ENCODE data around the gene PPP4R4. TPM values are rescaled to one million over a fixed set of nuclear protein-coding genes. Genes with fewer than 3 reads are reported as not detected.
A peak's percentile ranks its signal among the peaks of the same experiment; 100 is the strongest.

The PPP4R4 gene
- total RNA-seq, 1 donor from 2014 or later: 5.9 TPM

GRCh38 chr14:94321421-94322271 lies 147.5 kb downstream of the PPP4R4 start:
- no peak for ATAC-seq
- no peak overlapping the region for H3K4me3 ChIP-seq
- intact Hi-C loops (cut with DNase I): no loop called here

GRCh38 chr14:94322648-94323570 lies 148.8 kb downstream of the PPP4R4 start, which contains the start of gene SERPINA6:
TSS of gene SERPINA6 (minus strand) at chr14:94323336. CDS start at chr14:94314648, 8,688 bp downstream.
- Histone ChIP-seq H3K4me1 (no peaks in the 10 kb centered on the region), H3K27me3 (ENCODE audit: low read depth) (no peaks in the 10 kb centered on the region), H3K36me3 (no peaks in the 10 kb centered on the region), H3K9me3 (no peaks in the 10 kb centered on the region), H3K27ac (no peak within 1 kb of the TSS), H3K4me3 (no peak within 1 kb of the TSS)
- ATAC-seq (peak in 1 of 2 donors; percentile 18), DNase-seq (no peak)
- TF ChIP-seq CTCF (IDR thresholded peaks at IDR 0.05): no peak
- intact Hi-C loops (cut with DNase I): no loop called here

More at GRCh38 chr14:94321421-94322271, 147.5 kb downstream of the PPP4R4 start:
- H3K27me3 ChIP-seq (ENCODE audit: low read depth): no peaks in the 10 kb centered on the region
- no peaks in the 10 kb centered on the region for H3K9me3 ChIP-seq
- TF ChIP-seq CTCF (IDR thresholded peaks at IDR 0.05): no peak
- H3K36me3 ChIP-seq: no peaks in the 10 kb centered on the region
- no peak for DNase-seq
- H3K27ac ChIP-seq: no peak overlapping the region
- H3K4me1 ChIP-seq: no peaks in the 10 kb centered on the region

GRCh38 chr14:94328196-94328595 lies 154.1 kb downstream of the PPP4R4 start:
- no peaks in the 10 kb centered on the region for H3K4me1 ChIP-seq
- intact Hi-C loops (cut with DNase I): no loop called here
- no peaks in the 10 kb centered on the region for H3K9me3 ChIP-seq
- no peak for TF ChIP-seq CTCF (IDR thresholded peaks at IDR 0.05)
- H3K27ac ChIP-seq: no peak overlapping the region
- no peaks in the 10 kb centered on the region for H3K27me3 ChIP-seq (ENCODE audit: low read depth)
- no peak for DNase-seq
- no peak overlapping the region for H3K4me3 ChIP-seq
- ATAC-seq: no peak
- no peaks in the 10 kb centered on the region for H3K36me3 ChIP-seq

Other genes starting within 250 kb of the PPP4R4 start
- gene FAM181A, start 247.0 kb upstream of the PPP4R4 start, total RNA-seq: 6.4 TPM
- gene ASB2, start 197.8 kb upstream of the PPP4R4 start, total RNA-seq: 2.4 TPM
- gene CCDC197, start 177.0 kb upstream of the PPP4R4 start, total RNA-seq: not detected
- gene OTUB2, start 148.0 kb upstream of the PPP4R4 start, total RNA-seq: 1.9 TPM
- gene DDX24, start 93.1 kb upstream of the PPP4R4 start, total RNA-seq: 163 TPM
- gene IFI27L1, start 93.0 kb upstream of the PPP4R4 start, total RNA-seq: 10.9 TPM
- gene IFI27, start 63.6 kb upstream of the PPP4R4 start, total RNA-seq: 340 TPM
- gene IFI27L2, start 44.7 kb upstream of the PPP4R4 start, total RNA-seq: 49.7 TPM
- not detected for gene SERPINA10, start 118.9 kb downstream of the PPP4R4 start, total RNA-seq
- gene SERPINA6, start 149.0 kb downstream of the PPP4R4 start, total RNA-seq: 1.1 TPM
- gene SERPINA2, start 192.4 kb downstream of the PPP4R4 start, total RNA-seq: not detected
- 994 TPM for gene SERPINA1, start 214.3 kb downstream of the PPP4R4 start, total RNA-seq

Measured in lower lobe of right lung (tissue), 2 donors.